Activated CD4-positive, alpha-beta T cell treated with anti-CD3 and anti-CD28 coated beads for 1 hour (primary cell): ENCODE measurements around the gene CCT3.
"Not testable (repeated sequence)": the region's sequence is repeated elsewhere in the genome, so short reads cannot be mapped to it uniquely, and the experiment has no call there.

Experiments
- DNase-seq: peaks from one replicate; pipeline ENCODE4 v3.0.0-alpha.2; 2020

Gene CCT3

GRCh38 chr1:156368157-156368658 lies 30.1 kb upstream of the CCT3 start:
- DNase-seq = no peak

DNA sequence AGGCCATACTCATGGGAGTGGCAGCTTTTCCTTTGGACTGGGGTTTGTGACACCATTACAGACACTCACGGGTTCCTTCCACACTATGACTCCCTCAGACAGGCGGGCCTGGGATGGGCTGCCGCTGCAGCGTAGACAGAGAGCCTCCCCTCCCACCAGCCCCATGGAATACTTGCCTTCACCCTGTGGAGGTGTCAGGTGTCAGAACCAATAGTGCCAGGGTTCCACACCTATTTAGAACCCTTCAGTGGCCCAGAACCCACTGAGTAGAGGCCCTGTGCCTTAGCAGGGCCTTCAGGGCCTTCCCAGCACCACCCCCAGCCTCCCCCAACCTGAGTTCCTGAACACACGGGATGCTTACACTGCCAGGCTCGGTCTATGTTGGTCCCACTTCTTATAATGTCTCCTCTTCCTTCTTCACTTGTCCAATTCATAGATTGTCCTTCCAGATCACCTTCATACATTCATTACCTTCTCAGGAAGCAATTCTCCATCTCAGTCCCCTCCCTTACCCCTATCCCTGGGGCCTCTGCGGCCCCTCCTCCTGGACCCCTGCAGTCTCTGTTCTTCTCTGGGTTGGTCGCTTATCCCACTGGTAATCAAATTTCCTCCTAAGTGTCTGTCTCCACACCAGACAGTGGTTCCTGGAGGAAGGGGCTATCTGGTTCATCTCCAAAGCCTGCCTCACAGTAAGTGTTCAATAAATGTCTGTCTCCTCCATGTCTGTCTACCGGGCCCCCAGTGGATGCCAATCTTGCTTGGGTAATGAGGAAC lies 29.5 kb upstream of the CCT3 start:
- no peak for DNase-seq

- DNase-seq = no peak
Observed at GRCh38 chr1:156366378-156367166, 28.5 kb upstream of the CCT3 start.

- DNase-seq = no peak
Observed at GRCh38 chr1:156365754-156366153, 27.7 kb upstream of the CCT3 start.

- no peak for DNase-seq
Observed at GRCh38 chr1:156360534-156360933, 22.4 kb upstream of the CCT3 start.

DNA sequence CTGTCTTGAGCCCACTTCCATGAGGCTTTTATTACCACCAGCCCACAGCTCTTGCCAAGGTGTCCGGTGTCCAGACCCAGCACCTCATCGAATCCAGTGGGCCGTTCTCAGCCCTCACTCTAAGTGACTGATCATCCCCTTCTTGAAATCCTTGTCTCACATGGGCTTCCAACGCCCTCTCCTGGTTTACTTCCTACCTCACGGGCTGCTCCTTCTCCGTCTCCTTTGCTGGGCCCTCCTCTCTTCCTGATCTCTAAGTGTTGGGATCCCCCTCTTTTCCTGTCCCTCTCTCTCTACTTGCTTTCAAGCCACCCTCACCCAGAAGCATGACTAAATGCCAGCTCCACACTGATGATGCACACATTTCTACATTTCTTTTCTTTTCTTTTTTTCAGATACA lies 21.9 kb upstream of the CCT3 start:
- no peak for DNase-seq

DNA sequence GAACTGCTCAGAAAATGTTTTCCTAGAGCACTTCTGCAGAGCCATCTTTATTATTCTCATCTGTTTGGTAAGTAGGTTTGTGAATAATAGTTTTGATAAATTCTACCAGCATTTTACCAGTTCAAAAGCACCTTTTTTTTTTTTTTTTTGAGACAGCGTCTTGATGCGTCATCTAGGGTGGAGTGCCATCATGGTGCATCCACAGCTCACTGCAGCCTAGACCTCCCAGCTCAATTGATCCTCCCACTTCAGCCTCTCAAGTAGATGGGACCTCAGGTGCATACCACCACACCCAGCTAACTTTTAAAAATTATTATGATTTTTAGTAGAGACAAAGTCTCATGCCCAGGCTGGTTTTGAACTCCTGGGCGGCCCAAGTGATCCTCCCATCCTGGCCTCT lies 21.2 kb upstream of the CCT3 start:
- DNase-seq = no peak

DNA sequence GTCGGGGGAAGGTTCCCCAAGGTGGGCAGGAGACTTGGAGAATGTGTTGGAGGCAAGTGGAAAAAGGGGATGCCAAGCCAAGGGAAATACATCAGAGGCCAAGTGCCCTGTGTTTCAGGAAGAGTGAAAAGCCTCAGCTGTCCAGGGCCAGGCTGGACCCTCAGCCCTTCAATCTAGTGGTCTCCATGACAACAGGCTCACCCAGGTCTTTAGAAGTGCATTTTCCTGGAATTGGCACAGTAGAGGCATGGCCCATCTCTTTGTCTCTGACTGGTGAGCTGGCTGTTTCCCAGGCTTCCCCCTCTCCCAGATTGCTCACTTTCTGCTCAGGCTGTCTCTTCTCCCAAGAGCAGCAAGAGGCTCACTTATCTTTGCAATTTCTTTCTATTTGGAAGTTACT lies 20.5 kb upstream of the CCT3 start:
- DNase-seq = no peak

GRCh38 chr1:156357977-156358376 lies 19.9 kb upstream of the CCT3 start:
- no peak for DNase-seq

DNA sequence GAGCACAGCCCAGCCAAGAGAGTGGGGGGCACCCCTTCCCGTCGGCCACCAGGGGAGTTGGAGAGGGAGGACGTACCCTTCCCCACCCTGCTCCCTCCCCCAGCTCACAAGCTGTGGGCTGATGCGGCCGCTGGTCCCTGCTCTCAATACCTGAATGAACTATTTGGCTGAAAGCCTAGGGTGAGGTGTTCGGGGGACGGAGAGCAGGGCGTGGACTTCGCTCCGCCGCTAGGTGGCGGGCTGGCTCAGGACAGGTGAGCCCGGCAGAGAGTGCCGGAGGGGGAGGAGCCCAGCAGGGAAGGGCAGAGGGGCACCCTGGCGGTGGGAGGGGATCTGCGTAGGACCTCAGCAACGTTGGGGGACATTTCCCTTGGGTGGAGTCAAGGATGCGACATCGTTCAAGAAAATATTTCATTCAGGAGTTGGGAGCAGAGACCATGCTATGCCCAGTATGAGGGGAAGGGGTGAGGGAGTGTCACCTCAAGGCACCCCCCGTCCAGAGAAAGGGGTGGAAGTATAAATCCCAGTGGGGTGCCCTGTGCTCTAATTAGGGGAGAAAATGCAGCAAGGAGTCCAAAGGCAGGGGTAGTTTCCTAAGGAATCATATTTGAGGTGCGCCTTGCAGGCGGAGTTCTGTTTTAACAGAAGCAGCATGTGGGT lies 18.9 kb upstream of the CCT3 start:
- DNase-seq = peak; percentile 47

DNA sequence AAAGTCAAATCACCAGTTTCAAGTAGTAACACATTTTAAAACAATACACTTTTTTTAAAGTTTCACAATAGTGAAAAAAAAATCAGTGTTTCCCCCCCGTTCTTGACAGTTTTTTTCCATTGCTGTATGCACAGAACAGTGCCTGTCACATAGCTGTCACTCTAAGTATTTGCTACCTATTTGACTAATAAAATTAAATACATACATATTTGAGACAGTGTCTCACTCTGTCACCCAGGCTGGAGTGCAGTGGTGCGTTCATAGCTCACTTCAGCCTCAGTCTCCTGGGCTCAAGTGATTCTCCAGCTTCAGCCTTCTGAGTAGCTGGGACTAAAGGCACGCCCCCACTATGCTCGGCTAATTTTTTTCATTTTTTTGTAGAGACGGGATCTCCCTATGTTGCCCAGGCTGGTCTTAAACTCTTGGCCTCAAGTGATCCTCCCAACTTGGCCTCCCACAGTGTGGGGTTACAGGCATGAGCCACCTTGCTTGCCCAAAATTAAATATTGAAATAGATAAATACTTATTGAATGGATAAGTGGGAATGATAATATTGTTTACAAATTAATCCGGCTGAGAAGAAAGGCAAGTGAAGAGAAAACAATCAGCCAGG lies 18.3 kb upstream of the CCT3 start:
- no peak for DNase-seq

- not testable (repeated sequence) for DNase-seq
Observed at GRCh38 chr1:156352481-156352880, 14.4 kb upstream of the CCT3 start.

DNA sequence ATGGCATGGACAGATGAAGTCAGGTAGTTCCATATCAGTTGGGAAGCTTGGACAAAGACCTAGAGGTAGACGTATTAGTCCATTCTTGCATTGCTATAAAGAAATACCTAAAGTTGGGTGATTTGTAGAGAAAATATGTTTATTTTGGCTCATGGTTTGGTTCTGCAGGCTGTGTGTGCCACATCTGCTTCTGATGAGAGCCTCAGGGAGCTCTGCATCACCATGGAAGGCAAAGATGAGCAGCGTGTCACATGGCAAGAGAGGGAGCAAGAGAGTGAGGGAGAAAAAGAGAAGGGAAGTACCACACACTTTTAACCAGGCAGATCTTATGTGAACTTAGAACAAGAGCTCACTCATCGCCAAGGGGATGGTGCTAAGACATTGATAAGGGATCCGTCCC lies 9.2 kb upstream of the CCT3 start:
- DNase-seq = no peak

- DNase-seq = no peak
Observed at GRCh38 chr1:156346636-156347035, 8.5 kb upstream of the CCT3 start.

- not testable (repeated sequence) for DNase-seq
Observed at GRCh38 chr1:156346035-156346434, 7.9 kb upstream of the CCT3 start.

DNA sequence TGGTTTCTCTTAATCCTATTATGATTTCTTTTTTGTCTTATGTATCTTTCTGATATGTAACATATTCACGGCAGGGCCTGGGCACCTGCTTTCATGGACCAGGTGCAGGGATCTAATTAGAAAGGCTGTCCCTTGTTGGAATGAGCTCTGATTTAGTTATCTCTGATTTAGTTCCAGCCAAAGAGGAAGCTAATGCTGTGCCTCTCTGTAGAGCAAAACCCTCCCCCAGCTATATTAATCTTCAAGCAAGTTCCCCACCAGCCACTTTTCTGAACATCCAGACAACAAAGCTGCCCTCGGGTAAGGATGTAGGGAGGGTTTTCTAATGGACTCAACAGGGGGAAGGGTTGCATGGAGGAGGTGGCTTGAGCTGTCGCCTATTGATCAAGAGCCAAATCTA lies 6.3 kb upstream of the CCT3 start:
- no peak for DNase-seq

- no peak for DNase-seq
Observed at GRCh38 chr1:156342166-156342955, 4.3 kb upstream of the CCT3 start.

- DNase-seq = no peak
Observed at GRCh38 chr1:156337888-156338179, 258 bp downstream of the CCT3 start.

- no peak for DNase-seq
Observed at GRCh38 chr1:156337052-156337887, 822 bp downstream of the CCT3 start.

DNA sequence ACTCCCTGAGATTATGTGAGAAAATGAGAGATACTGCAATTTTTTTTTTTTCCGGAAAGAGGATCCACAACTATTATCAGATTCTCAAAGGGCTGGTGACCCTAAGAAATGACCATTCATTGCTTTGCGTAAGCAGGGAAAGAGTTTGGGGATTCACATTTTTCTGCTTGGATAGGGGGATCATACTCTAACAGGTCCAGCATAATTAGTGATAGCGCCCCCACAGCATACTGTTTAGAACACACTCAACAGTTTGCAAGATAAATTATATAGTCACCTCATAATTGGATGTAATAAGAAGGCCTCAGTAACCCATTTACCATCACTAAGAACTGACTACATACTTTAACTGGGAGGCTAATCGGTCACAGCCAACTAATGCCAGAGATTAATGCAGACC lies 1.9 kb downstream of the CCT3 start:
- DNase-seq = no peak

DNA sequence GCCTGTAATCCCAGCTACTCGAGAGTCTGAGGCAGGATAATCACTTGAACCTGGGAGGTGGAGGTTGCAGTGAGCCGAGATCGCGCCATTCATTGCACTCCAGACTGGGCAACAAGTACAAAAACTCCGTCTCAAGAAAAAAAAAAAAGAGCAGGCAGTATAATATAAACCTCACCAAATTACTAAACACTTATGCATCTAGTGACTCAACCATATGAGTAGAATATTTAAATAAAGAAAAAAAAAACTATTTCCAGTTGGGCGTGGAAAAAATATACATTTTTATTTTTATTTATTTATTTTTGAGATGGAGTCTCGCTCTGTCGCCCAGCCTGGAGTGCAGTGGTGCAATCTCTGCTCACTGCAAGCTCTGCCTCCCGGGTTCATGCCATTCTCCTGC lies 14.9 kb downstream of the CCT3 start:
- not testable (repeated sequence) for DNase-seq

DNA sequence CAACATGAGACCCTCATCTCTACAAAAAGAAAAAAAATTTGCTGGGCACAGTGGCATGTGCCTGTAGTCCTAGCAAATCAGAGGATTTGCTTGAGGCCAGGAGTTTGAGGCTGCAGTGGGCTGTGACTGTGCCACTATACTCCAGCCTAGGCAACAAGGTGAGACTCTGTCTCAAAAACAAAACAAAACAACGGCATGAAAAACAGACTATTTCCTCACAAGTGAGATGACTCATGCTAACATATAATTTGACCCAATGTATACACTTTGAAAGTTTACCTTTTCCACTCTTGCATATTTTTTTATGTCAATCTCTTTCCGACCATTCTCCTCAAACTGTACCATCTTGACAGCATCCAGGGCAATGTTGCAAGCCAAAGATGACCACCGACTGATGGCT lies 17.5 kb downstream of the CCT3 start:
- DNase-seq = no peak
